ENCODE results near the gene SGPL1.
"Not testable (repeated sequence)": the region's sequence is repeated elsewhere in the genome, so short reads cannot be mapped to it uniquely, and the experiment has no call there.

Gene SGPL1

GRCh38 chr10:70815504-70816219, at the start of gene SGPL1:
SGPL1 (plus strand) TSS chr10:70815948; CDS start chr10:70816854, 906 bp downstream.
- Histone ChIP-seq H3K27me3 (ENCODE audit: control insufficient read depth in 5 of 5, insufficient read depth in 4 of 5, low read length in 5 of 5) (no peaks in the 10 kb centered on the region), H3K4me1 (ENCODE audit: control insufficient read depth in 5 of 5, insufficient read depth in 5 of 5, low read length in 5 of 5) (peaks cover 2 to 16% (median 10%) of the 10 kb centered on the region in 5 donors), H3K36me3 (ENCODE audit: control insufficient read depth in 5 of 5, insufficient read depth in 5 of 5, low read length in 5 of 5) (peaks cover 0 to 12% (median 5%) of the 10 kb centered on the region in 5 donors), H3K4me3 (ENCODE audit: low read depth in 1 of 5, low read length in 5 of 5) (peak within 1 kb of the TSS; percentile 77 to 91 (median 85)), H3K27ac (ENCODE audit: low read depth, low read length) (peak within 1 kb of the TSS; percentile 80), H3K9ac (ENCODE audit: low read length in 5 of 5) (peak within 1 kb of the TSS; percentile 56 to 89 (median 85)), H3K9me3 (ENCODE audit: control insufficient read depth in 5 of 5, low read length in 5 of 5) (no peaks in the 10 kb centered on the region)

- not testable (repeated sequence) for H3K27ac ChIP-seq (ENCODE audit: low read depth, low read length); H3K36me3 ChIP-seq (ENCODE audit: control insufficient read depth in 5 of 5, insufficient read depth in 5 of 5, low read length in 5 of 5); H3K27me3 ChIP-seq (ENCODE audit: control insufficient read depth in 5 of 5, insufficient read depth in 4 of 5, low read length in 5 of 5); H3K4me3 ChIP-seq (ENCODE audit: low read depth in 1 of 5, low read length in 5 of 5); H3K9me3 ChIP-seq (ENCODE audit: control insufficient read depth in 5 of 5, low read length in 5 of 5); H3K9ac ChIP-seq (ENCODE audit: low read length in 5 of 5); H3K4me1 ChIP-seq (ENCODE audit: control insufficient read depth in 5 of 5, insufficient read depth in 5 of 5, low read length in 5 of 5)
These were observed 47.6 kb upstream of the SGPL1 start for GRCh38 chr10:70768026-70768685.

- Histone ChIP-seq H3K27me3 (ENCODE audit: control insufficient read depth in 5 of 5, insufficient read depth in 4 of 5, low read length in 5 of 5) (no peaks in the 10 kb centered on the region), H3K4me1 (ENCODE audit: control insufficient read depth in 5 of 5, insufficient read depth in 5 of 5, low read length in 5 of 5) (no peaks in the 10 kb centered on the region), H3K27ac (ENCODE audit: low read depth, low read length) (no peak overlapping the region), H3K9ac (ENCODE audit: low read length in 5 of 5) (no peak overlapping the region), H3K4me3 (ENCODE audit: low read depth in 1 of 5, low read length in 5 of 5) (no peak overlapping the region), H3K9me3 (ENCODE audit: control insufficient read depth in 5 of 5, low read length in 5 of 5) (peaks cover 0 to 7% (median 3%) of the 10 kb centered on the region in 5 donors), H3K36me3 (ENCODE audit: control insufficient read depth in 5 of 5, insufficient read depth in 5 of 5, low read length in 5 of 5) (no peaks in the 10 kb centered on the region)
These were observed 46.6 kb upstream of the SGPL1 start for GRCh38 chr10:70769121-70769520.

GRCh38 chr10:70770001-70770400, 45.7 kb upstream of the SGPL1 start:
- Histone ChIP-seq H3K36me3 (ENCODE audit: control insufficient read depth in 5 of 5, insufficient read depth in 5 of 5, low read length in 5 of 5) (no peaks in the 10 kb centered on the region), H3K9me3 (ENCODE audit: control insufficient read depth in 5 of 5, low read length in 5 of 5) (peaks cover 0 to 7% (median 3%) of the 10 kb centered on the region in 5 donors), H3K4me1 (ENCODE audit: control insufficient read depth in 5 of 5, insufficient read depth in 5 of 5, low read length in 5 of 5) (no peaks in the 10 kb centered on the region), H3K27ac (ENCODE audit: low read depth, low read length) (no peak overlapping the region), H3K9ac (ENCODE audit: low read length in 5 of 5) (no peak overlapping the region), H3K27me3 (ENCODE audit: control insufficient read depth in 5 of 5, insufficient read depth in 4 of 5, low read length in 5 of 5) (no peaks in the 10 kb centered on the region), H3K4me3 (ENCODE audit: low read depth in 1 of 5, low read length in 5 of 5) (no peak overlapping the region)

GRCh38 chr10:70770516-70770915, 45.2 kb upstream of the SGPL1 start:
- not testable (repeated sequence) for H3K4me1 ChIP-seq (ENCODE audit: control insufficient read depth in 5 of 5, insufficient read depth in 5 of 5, low read length in 5 of 5); H3K27ac ChIP-seq (ENCODE audit: low read depth, low read length); H3K36me3 ChIP-seq (ENCODE audit: control insufficient read depth in 5 of 5, insufficient read depth in 5 of 5, low read length in 5 of 5); H3K4me3 ChIP-seq (ENCODE audit: low read depth in 1 of 5, low read length in 5 of 5); H3K9ac ChIP-seq (ENCODE audit: low read length in 5 of 5); H3K9me3 ChIP-seq (ENCODE audit: control insufficient read depth in 5 of 5, low read length in 5 of 5); H3K27me3 ChIP-seq (ENCODE audit: control insufficient read depth in 5 of 5, insufficient read depth in 4 of 5, low read length in 5 of 5)

GRCh38 chr10:70771311-70772194, 44.2 kb upstream of the SGPL1 start:
- H3K9ac ChIP-seq (ENCODE audit: low read length in 5 of 5) = no peak overlapping the region
- H3K4me3 ChIP-seq (ENCODE audit: low read depth in 1 of 5, low read length in 5 of 5) = no peak overlapping the region
- H3K36me3 ChIP-seq (ENCODE audit: control insufficient read depth in 5 of 5, insufficient read depth in 5 of 5, low read length in 5 of 5) = no peaks in the 10 kb centered on the region
- H3K27ac ChIP-seq (ENCODE audit: low read depth, low read length) = no peak overlapping the region
- H3K4me1 ChIP-seq (ENCODE audit: control insufficient read depth in 5 of 5, insufficient read depth in 5 of 5, low read length in 5 of 5) = no peaks in the 10 kb centered on the region
- no peaks in the 10 kb centered on the region for H3K9me3 ChIP-seq (ENCODE audit: control insufficient read depth in 5 of 5, low read length in 5 of 5)
- H3K27me3 ChIP-seq (ENCODE audit: control insufficient read depth in 5 of 5, insufficient read depth in 4 of 5, low read length in 5 of 5) = peaks cover 0 to 3% (median 0%) of the 10 kb centered on the region in 5 donors

GRCh38 chr10:70772627-70773026, 43.1 kb upstream of the SGPL1 start:
- Histone ChIP-seq H3K36me3 (ENCODE audit: control insufficient read depth in 5 of 5, insufficient read depth in 5 of 5, low read length in 5 of 5) (no peaks in the 10 kb centered on the region), H3K9me3 (ENCODE audit: control insufficient read depth in 5 of 5, low read length in 5 of 5) (no peaks in the 10 kb centered on the region), H3K27ac (ENCODE audit: low read depth, low read length) (no peak overlapping the region), H3K9ac (ENCODE audit: low read length in 5 of 5) (no peak overlapping the region), H3K4me1 (ENCODE audit: control insufficient read depth in 5 of 5, insufficient read depth in 5 of 5, low read length in 5 of 5) (no peaks in the 10 kb centered on the region), H3K4me3 (ENCODE audit: low read depth in 1 of 5, low read length in 5 of 5) (no peak overlapping the region), H3K27me3 (ENCODE audit: control insufficient read depth in 5 of 5, insufficient read depth in 4 of 5, low read length in 5 of 5) (peaks cover 0 to 3% (median 0%) of the 10 kb centered on the region in 5 donors)

- peaks cover 0 to 3% (median 0%) of the 10 kb centered on the region in 5 donors for H3K27me3 ChIP-seq (ENCODE audit: control insufficient read depth in 5 of 5, insufficient read depth in 4 of 5, low read length in 5 of 5)
- no peak overlapping the region for H3K9ac ChIP-seq (ENCODE audit: low read length in 5 of 5)
- H3K4me1 ChIP-seq (ENCODE audit: control insufficient read depth in 5 of 5, insufficient read depth in 5 of 5, low read length in 5 of 5) = no peaks in the 10 kb centered on the region
- no peaks in the 10 kb centered on the region for H3K36me3 ChIP-seq (ENCODE audit: control insufficient read depth in 5 of 5, insufficient read depth in 5 of 5, low read length in 5 of 5)
- H3K9me3 ChIP-seq (ENCODE audit: control insufficient read depth in 5 of 5, low read length in 5 of 5) = no peaks in the 10 kb centered on the region
- no peak overlapping the region for H3K27ac ChIP-seq (ENCODE audit: low read depth, low read length)
- H3K4me3 ChIP-seq (ENCODE audit: low read depth in 1 of 5, low read length in 5 of 5) = no peak overlapping the region
These were observed 42.3 kb upstream of the SGPL1 start for GRCh38 chr10:70773461-70773860.

- Histone ChIP-seq H3K9me3 (ENCODE audit: control insufficient read depth in 5 of 5, low read length in 5 of 5) (no peaks in the 10 kb centered on the region), H3K4me1 (ENCODE audit: control insufficient read depth in 5 of 5, insufficient read depth in 5 of 5, low read length in 5 of 5) (peaks cover 0 to 7% (median 4%) of the 10 kb centered on the region in 5 donors), H3K9ac (ENCODE audit: low read length in 5 of 5) (no peak overlapping the region), H3K27ac (ENCODE audit: low read depth, low read length) (no peak overlapping the region), H3K4me3 (ENCODE audit: low read depth in 1 of 5, low read length in 5 of 5) (no peak overlapping the region), H3K36me3 (ENCODE audit: control insufficient read depth in 5 of 5, insufficient read depth in 5 of 5, low read length in 5 of 5) (no peaks in the 10 kb centered on the region), H3K27me3 (ENCODE audit: control insufficient read depth in 5 of 5, insufficient read depth in 4 of 5, low read length in 5 of 5) (peaks cover 0 to 3% (median 0%) of the 10 kb centered on the region in 5 donors)
These were observed 41.6 kb upstream of the SGPL1 start for GRCh38 chr10:70773965-70774809.
